H1 (cell line): Measurements from ENCODE around the gene NUMB.

Source experiments
- CREB1 ChIP-seq: IDR thresholded peaks from 2 replicates; pipeline ENCODE4 v1.6.1; 2012; ENCODE audit warnings: inconsistent platforms
- GABPA ChIP-seq: IDR thresholded peaks from 2 replicates; pipeline ENCODE4 v1.6.1; 2011; ENCODE audit warnings: mild to moderate bottlenecking, low read length, moderate library complexity, borderline replicate concordance; ENCODE audit not compliant: insufficient read depth
- HDAC2 ChIP-seq, 2 experiments: fragments of 300-600 bp in 1 of 2; sonication (generic) in 1 of 2; IDR thresholded peaks; 2 replicates each; pipeline ENCODE4 v1.6.1; 2011 to 2012; ENCODE audit warnings: low read depth in 2 of 2, low read length in 2 of 2, mild to moderate bottlenecking in 2 of 2, moderate library complexity in 2 of 2, borderline replicate concordance in 1 of 2, inconsistent platforms in 1 of 2
- HDAC6 ChIP-seq: IDR thresholded peaks from one replicate; pipeline ENCODE4 v1.7.1; 2012; ENCODE audit warnings: low read depth, mild to moderate bottlenecking, inconsistent platforms, low read length, moderate library complexity
- KDM1A ChIP-seq: fragments of 200-600, 300-600 bp; sonication (generic); IDR thresholded peaks from 2 replicates; pipeline ENCODE4 v1.7.1; 2016; ENCODE audit warnings: mild to moderate bottlenecking, low read length, borderline replicate concordance
- POLR2A ChIP-seq, 2 experiments: IDR thresholded peaks; 1 replicate in 1 of 2; 2 replicates in 1 of 2; pipeline ENCODE4 v1.6.1; 2011; ENCODE audit warnings: low read depth in 2 of 2, low read length in 2 of 2, mild to moderate bottlenecking in 2 of 2; ENCODE audit errors: control extremely low read depth in 1 of 2
- POLR2AphosphoS5 ChIP-seq: IDR thresholded peaks from 2 replicates; pipeline ENCODE4 v1.6.1; 2011; ENCODE audit warnings: low read depth, low read length
- RFX5 ChIP-seq: IDR thresholded peaks from 2 replicates; pipeline ENCODE4 v1.6.1; 2011; ENCODE audit warnings: low read depth, low read length, improper control_type of control experiment, borderline replicate concordance
- RXRA ChIP-seq: IDR thresholded peaks from 2 replicates; pipeline ENCODE4 v1.6.1; 2011; ENCODE audit warnings: low read depth, mild to moderate bottlenecking, low read length, moderate library complexity; ENCODE audit not compliant: insufficient read depth
- SAP30 ChIP-seq: fragments of 300-600 bp; sonication (generic); IDR thresholded peaks from 2 replicates; pipeline ENCODE4 v1.7.1; 2012; ENCODE audit warnings: low read length, moderate library complexity, mild to moderate bottlenecking, inconsistent platforms; ENCODE audit not compliant: insufficient read depth, insufficient replicate concordance
- SP2 ChIP-seq: IDR thresholded peaks from 2 replicates; pipeline ENCODE4 v1.6.1; 2012; ENCODE audit warnings: mild to moderate bottlenecking, low read length, inconsistent platforms
- TCF12 ChIP-seq: IDR thresholded peaks from 2 replicates; pipeline ENCODE4 v1.6.1; 2011; ENCODE audit warnings: low read depth, mild to moderate bottlenecking, low read length
- TF ChIP-seq, protein P1 (sequence below), 3 experiments: IDR thresholded peaks; 1 replicate in 2 of 3; 2 replicates in 1 of 3; pipeline versions ENCODE4 v1.5.1 to v1.6.1; 2011; ENCODE audit warnings: low read length in 3 of 3, mild to moderate bottlenecking in 3 of 3, inconsistent platforms in 2 of 3, low read depth in 1 of 3, moderate library complexity in 1 of 3; ENCODE audit not compliant: insufficient read depth in 1 of 3; ENCODE audit errors: control extremely low read depth in 1 of 3
- TF ChIP-seq, protein P2 (sequence below): IDR thresholded peaks from 2 replicates; pipeline ENCODE4 v1.6.1; 2012; ENCODE audit warnings: inconsistent platforms

DNA sequence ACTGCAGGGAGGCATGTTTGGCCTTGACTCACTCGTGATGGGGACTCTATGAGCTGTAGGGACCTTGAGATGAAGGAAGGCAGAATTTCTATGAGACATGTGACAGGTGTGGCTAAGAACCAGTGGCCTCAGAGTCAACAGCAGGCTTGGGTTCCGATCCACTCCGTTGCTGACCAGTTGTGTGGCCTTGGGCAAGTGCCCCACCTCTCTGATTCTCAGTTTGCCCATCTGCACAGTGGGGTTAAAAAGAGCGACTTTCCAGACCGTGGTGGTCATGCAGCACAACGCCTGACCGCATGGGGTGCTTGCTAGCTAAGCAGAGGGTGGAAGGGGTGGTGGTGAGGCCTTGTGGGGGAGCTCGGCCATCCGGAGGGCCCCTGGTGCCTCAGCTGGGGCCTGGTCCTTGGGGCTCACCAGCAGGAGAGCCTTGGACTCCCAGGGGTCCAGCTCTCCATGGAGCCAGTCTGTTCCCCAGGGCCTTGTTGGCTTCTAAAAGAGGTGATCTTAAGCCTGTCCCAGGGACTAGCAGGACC, 202.6 kb downstream of the NUMB start:
- TF ChIP-seq POLR2A (IDR thresholded peaks at IDR 0.05; ENCODE audit: control extremely low read depth in 1 of 2, low read depth in 2 of 2, low read length in 2 of 2) (no peak), HDAC6 (no peak), GABPA (no peak), SAP30 (no peak), CREB1 (no peak), TCF12 (no peak), RXRA (no peak), HDAC2 (IDR thresholded peaks at IDR 0.05; ENCODE audit: borderline replicate concordance in 1 of 2, low read depth in 2 of 2, low read length in 2 of 2) (no peak), SP2 (no peak), KDM1A (no peak), RFX5 (no peak), POLR2AphosphoS5 (no peak)
- TF ChIP-seq, protein P1, sequence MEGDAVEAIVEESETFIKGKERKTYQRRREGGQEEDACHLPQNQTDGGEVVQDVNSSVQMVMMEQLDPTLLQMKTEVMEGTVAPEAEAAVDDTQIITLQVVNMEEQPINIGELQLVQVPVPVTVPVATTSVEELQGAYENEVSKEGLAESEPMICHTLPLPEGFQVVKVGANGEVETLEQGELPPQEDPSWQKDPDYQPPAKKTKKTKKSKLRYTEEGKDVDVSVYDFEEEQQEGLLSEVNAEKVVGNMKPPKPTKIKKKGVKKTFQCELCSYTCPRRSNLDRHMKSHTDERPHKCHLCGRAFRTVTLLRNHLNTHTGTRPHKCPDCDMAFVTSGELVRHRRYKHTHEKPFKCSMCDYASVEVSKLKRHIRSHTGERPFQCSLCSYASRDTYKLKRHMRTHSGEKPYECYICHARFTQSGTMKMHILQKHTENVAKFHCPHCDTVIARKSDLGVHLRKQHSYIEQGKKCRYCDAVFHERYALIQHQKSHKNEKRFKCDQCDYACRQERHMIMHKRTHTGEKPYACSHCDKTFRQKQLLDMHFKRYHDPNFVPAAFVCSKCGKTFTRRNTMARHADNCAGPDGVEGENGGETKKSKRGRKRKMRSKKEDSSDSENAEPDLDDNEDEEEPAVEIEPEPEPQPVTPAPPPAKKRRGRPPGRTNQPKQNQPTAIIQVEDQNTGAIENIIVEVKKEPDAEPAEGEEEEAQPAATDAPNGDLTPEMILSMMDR (IDR thresholded peaks at IDR 0.05; ENCODE audit: control extremely low read depth in 1 of 3, insufficient read depth in 1 of 3, low read depth in 1 of 3, low read length in 3 of 3): no peak
- TF ChIP-seq, protein P2, sequence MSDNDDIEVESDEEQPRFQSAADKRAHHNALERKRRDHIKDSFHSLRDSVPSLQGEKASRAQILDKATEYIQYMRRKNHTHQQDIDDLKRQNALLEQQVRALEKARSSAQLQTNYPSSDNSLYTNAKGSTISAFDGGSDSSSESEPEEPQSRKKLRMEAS: no peak
